Endothelial cell of umbilical vein (primary cell): ENCODE results near the gene SEMA5A. TPM values are rescaled to one million over a fixed set of nuclear protein-coding genes. Genes with fewer than 3 reads are reported as not detected.

ENCODE experiments used
- BruUV-seq: library from RNA; stranded (reverse); fragments of 400-500 nt; replicated peaks from 2 replicates; lab custom pipeline; 2021; lab: Mats Ljungman, UMichigan
- CTCF ChIA-PET: fragments of 300-600, 350-600 bp; sonication (Branson Sonifier 250); formaldehyde crosslinking; loops from one replicate; lab custom pipeline; 2021; ENCODE audit warnings: antibody characterized with exemption, inconsistent platforms; lab: Charles Lee
- POLR2A ChIA-PET: fragments of 300-600, 350-600 bp; sonication (Branson Sonifier 250); formaldehyde crosslinking; loops from one replicate; lab custom pipeline; 2021; ENCODE audit warnings: antibody characterized with exemption, inconsistent platforms; lab: Charles Lee
- DNase-seq: peaks from one replicate; pipeline ENCODE4 v3.0.0-alpha.2; 2011; ENCODE audit warnings: low read depth, low spot score
- FAIRE-seq: peaks from 2 replicates; lab custom pipeline; 2011; peaks lifted over from hg19 to GRCh38; lab: Jason Lieb, UNC
- H2AFZ ChIP-seq: 2 replicates; pipeline ENCODE4 v1.6.0; 2012; ENCODE audit warnings: low read depth, low read length, control low read depth, inconsistent platforms
- H3K27ac ChIP-seq: 2 replicates; pipeline ENCODE4 v1.5.1; 2011; ENCODE audit warnings: low read depth, mild to moderate bottlenecking, control low read depth, low read length, moderate library complexity; ENCODE audit not compliant: insufficient read depth
- H3K27me3 ChIP-seq, 2 experiments: 2 replicates each; pipeline versions ENCODE4 v1.6.0 to v1.6.1; 2011; ENCODE audit warnings: low read length in 2 of 2, mixed read lengths in 1 of 2; ENCODE audit not compliant: control insufficient read depth in 2 of 2, insufficient read depth in 2 of 2
- H3K36me3 ChIP-seq, 2 experiments: 2 replicates in 1 of 2; 3 replicates in 1 of 2; pipeline ENCODE4 v1.5.1; 2011; ENCODE audit warnings: low read length in 2 of 2, mild to moderate bottlenecking in 1 of 2, moderate library complexity in 1 of 2; ENCODE audit not compliant: control insufficient read depth in 2 of 2, insufficient read depth in 2 of 2; ENCODE audit errors: extremely low read depth in 1 of 2
- H3K4me1 ChIP-seq: 3 replicates; pipeline ENCODE4 v1.5.1; 2011; ENCODE audit warnings: mild to moderate bottlenecking, low read length; ENCODE audit not compliant: control insufficient read depth, insufficient read depth; ENCODE audit errors: extremely low read depth
- H3K4me2 ChIP-seq: 2 replicates; pipeline ENCODE4 v1.6.1; 2011; ENCODE audit warnings: low read length, control low read depth, mixed read lengths; ENCODE audit not compliant: insufficient read depth
- H3K4me3 ChIP-seq, 3 experiments: fragments of 200-600 bp in 1 of 3; sonication (generic), shearing (Covaris generic) in 1 of 3; replicated peaks in 1 of 3; 2 replicates each; pipeline ENCODE4 v1.5.1; 2011 to 2016; ENCODE audit warnings: control low read depth in 3 of 3, low read length in 3 of 3, mild to moderate bottlenecking in 2 of 3, inconsistent platforms in 1 of 3, low read depth in 1 of 3, moderate library complexity in 1 of 3; ENCODE audit not compliant: insufficient read depth in 1 of 3
- H3K79me2 ChIP-seq: 2 replicates; pipeline ENCODE4 v1.6.0; 2012; ENCODE audit warnings: low read length, inconsistent platforms; ENCODE audit not compliant: control insufficient read depth, insufficient read depth
- H3K9ac ChIP-seq: replicated peaks from 2 replicates; pipeline ENCODE3; 2011; ENCODE audit warnings: low read length, control low read depth; ENCODE audit not compliant: insufficient read depth; ENCODE audit errors: extremely low read depth
- H3K9me1 ChIP-seq: replicated peaks from 3 replicates; pipeline ENCODE4 v1.6.0; 2011; ENCODE audit warnings: mild to moderate bottlenecking, low read length; ENCODE audit not compliant: control insufficient read depth, insufficient read depth; ENCODE audit errors: extremely low read depth
- H3K9me3 ChIP-seq: replicated peaks from 2 replicates; pipeline ENCODE4 v1.5.1; 2012; ENCODE audit warnings: low read length, inconsistent platforms; ENCODE audit not compliant: control insufficient read depth, insufficient read depth
- H4K20me1 ChIP-seq: replicated peaks from 2 replicates; pipeline ENCODE3; 2011; ENCODE audit warnings: mild to moderate bottlenecking, low read length; ENCODE audit not compliant: control insufficient read depth, insufficient read depth; ENCODE audit errors: extremely low read depth
- CTCF ChIP-seq, 2 donors: IDR thresholded peaks; 1 replicate in 1 of 2; 2 replicates in 1 of 2; pipeline ENCODE4 v1.5.1; 2011; ENCODE audit warnings: low read length in 2 of 2, mild to moderate bottlenecking in 2 of 2, moderate library complexity in 2 of 2, control low read depth in 1 of 2, inconsistent platforms in 1 of 2, low read depth in 1 of 2; ENCODE audit not compliant: insufficient read depth in 1 of 2; ENCODE audit errors: extremely low read depth in 1 of 2
- EZH2 ChIP-seq: IDR thresholded peaks from 2 replicates; pipeline ENCODE4 v1.6.1; 2012; ENCODE audit warnings: borderline replicate concordance, low read depth, mild to moderate bottlenecking, moderate library complexity, low read length, inconsistent platforms; ENCODE audit not compliant: severe bottlenecking
- FOS ChIP-seq: IDR thresholded peaks from 2 replicates; pipeline ENCODE4 v1.6.1; 2011; ENCODE audit warnings: mild to moderate bottlenecking, low read length, moderate library complexity, borderline replicate concordance; ENCODE audit not compliant: insufficient read depth
- GATA2 ChIP-seq: IDR thresholded peaks from 2 replicates; pipeline ENCODE4 v1.7.0; 2011; ENCODE audit warnings: low read depth, mild to moderate bottlenecking, moderate library complexity, mixed read lengths, low read length; ENCODE audit not compliant: insufficient read length, insufficient read depth
- JUN ChIP-seq: IDR thresholded peaks from 2 replicates; pipeline ENCODE4 v1.6.1; 2011; ENCODE audit warnings: borderline replicate concordance, low read depth; ENCODE audit not compliant: insufficient read length, insufficient read depth
- MAX ChIP-seq: IDR thresholded peaks from 2 replicates; pipeline ENCODE4 v1.6.1; 2011; ENCODE audit not compliant: insufficient read depth, insufficient read length
- MYC ChIP-seq: IDR thresholded peaks from one replicate; pipeline ENCODE4 v1.6.1; 2011; ENCODE audit warnings: mild to moderate bottlenecking, low read depth, low read length
- POLR2A ChIP-seq: IDR thresholded peaks from 2 replicates; pipeline ENCODE4 v1.6.1; 2012; ENCODE audit warnings: low read depth, mild to moderate bottlenecking, control low read depth, low read length
- POLR2AphosphoS5 ChIP-seq: IDR thresholded peaks from 2 replicates; pipeline ENCODE4 v1.6.1; 2012; ENCODE audit warnings: low read depth, mild to moderate bottlenecking, control low read depth, low read length, moderate library complexity; ENCODE audit not compliant: insufficient read depth
- dilution Hi-C: fragments of 300-500 bp; cut with MboI; formaldehyde crosslinking; loops from one replicate; pipeline ENCODE4 v1.15.0; 2019; ENCODE audit warnings: low sequenced_read_pairs; ENCODE audit not compliant: extremely low pct_ligation_motif_present
- intact Hi-C: fragments of 100-400 bp; cut with micrococcal nuclease; formaldehyde crosslinking; loops from one replicate; pipeline ENCODE4 v1.10.0; 2022
- polyA plus RNA-seq, 4 experiments: library from polyadenylated mRNA; depleted of rRNA in 3 of 4; stranded (reverse) in 3 of 4; unstranded in 1 of 4; fragments of >200 nt; gene quantifications; 2 replicates each; pipeline versions ENCODE4 v1.2.1 to v1.2.3, GENCODE V29; 2011 to 2012; ENCODE audit warnings: missing spikeins in 1 of 4
- total RNA-seq: library from RNA; stranded (reverse); gene quantifications from 2 replicates; pipeline ENCODE4 v1.2.3, GENCODE V29; 2021

Gene SEMA5A
- total and polyA plus RNA-seq, 2 donors (not counting 3 experiments of a cell fraction or from before 2014, with no cell fraction given): 0.04 to 0.06 TPM

- Histone ChIP-seq H3K9me3 (no peaks in the 10 kb centered on the region), H3K27me3 (no peaks in the 10 kb centered on the region), H3K27ac (no peak overlapping the region), H2AFZ (no peak overlapping the region), H3K4me3 (no peak overlapping the region), H3K9me1 (no peaks in the 10 kb centered on the region), H4K20me1 (no peaks in the 10 kb centered on the region), H3K36me3 (no peaks in the 10 kb centered on the region), H3K79me2 (no peaks in the 10 kb centered on the region), H3K4me1 (no peaks in the 10 kb centered on the region), H3K4me2 (no peak overlapping the region), H3K9ac (no peak overlapping the region)
- DNase-seq (no peak), FAIRE-seq (no peak)
- dilution Hi-C loops (no loop called here), intact Hi-C loops (no loop called here)
- POLR2A ChIA-PET: no interaction called here
- TF ChIP-seq FOS (no peak), MYC (no peak), MAX (no peak), POLR2A (no peak), GATA2 (no peak), CTCF (IDR thresholded peaks at IDR 0.05; ENCODE audit: extremely low read depth in 1 of 2, insufficient read depth in 1 of 2, low read depth in 1 of 2, low read length in 2 of 2) (no peak), EZH2 (no peak), JUN (no peak), POLR2AphosphoS5 (no peak)
- CTCF ChIA-PET: no interaction called here
- BruUV-seq: no TSS peak
Measured at GRCh38 chr5:9189681-9190080, 356.2 kb downstream of the SEMA5A start.
